Activated naive CD8-positive, alpha-beta T cell treated with anti-CD3 and anti-CD28 coated beads for 36 hours (primary cell): ENCODE results near the gene SLC16A7. TPM values are rescaled to one million over a fixed set of nuclear protein-coding genes. Genes with fewer than 3 reads are reported as not detected.

Source experiments
- DNase-seq: peaks from one replicate; pipeline ENCODE4 v3.0.0; 2021
- H3K27ac Mint-ChIP-seq: one replicate; pipeline ENCODE4 v1.8.0; 2022; ENCODE audit warnings: mild to moderate bottlenecking, moderate library complexity, mixed read lengths
- H3K27me3 Mint-ChIP-seq: one replicate; pipeline ENCODE4 v1.8.0; 2022; ENCODE audit warnings: mild to moderate bottlenecking, mixed read lengths
- H3K36me3 Mint-ChIP-seq: one replicate; pipeline ENCODE4 v1.8.0; 2021; ENCODE audit warnings: mild to moderate bottlenecking, mixed read lengths
- H3K4me1 Mint-ChIP-seq: one replicate; pipeline ENCODE4 v1.8.0; 2021; ENCODE audit warnings: mixed read lengths
- H3K4me3 Mint-ChIP-seq: one replicate; pipeline ENCODE4 v1.8.0; 2022; ENCODE audit warnings: mild to moderate bottlenecking, moderate library complexity, mixed read lengths
- H3K9me3 Mint-ChIP-seq: one replicate; pipeline ENCODE4 v1.8.0; 2022; ENCODE audit warnings: mixed read lengths
- total RNA-seq, 2 experiments: library from RNA; stranded (reverse); gene quantifications; one replicate each; pipeline ENCODE4 v1.2.3, GENCODE V29; 2021

Gene SLC16A7
- total RNA-seq, 2 experiments from 2014 or later = 22.7 to 27.6 TPM

DNA sequence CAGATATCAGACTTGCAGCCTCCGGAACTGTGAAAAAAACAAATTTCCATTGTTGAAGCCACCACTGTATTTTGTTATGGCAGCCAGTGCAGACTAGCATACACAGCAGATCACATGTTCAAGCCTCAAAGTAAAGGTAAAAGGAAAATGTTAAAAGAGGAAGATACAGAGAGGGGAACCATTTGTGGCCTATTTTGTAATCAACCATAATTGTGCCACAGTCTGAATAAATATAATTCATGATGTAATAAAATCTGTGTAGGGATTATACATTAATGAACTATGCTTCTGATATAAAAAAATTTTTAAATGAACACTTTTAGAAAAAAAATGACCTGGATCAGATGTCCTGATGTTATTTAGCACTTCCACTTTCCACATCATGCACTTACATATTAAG lies 79.6 kb downstream of the SLC16A7 start:
- peaks cover 31% of the 10 kb centered on the region for H3K4me1 Mint-ChIP-seq

DNA sequence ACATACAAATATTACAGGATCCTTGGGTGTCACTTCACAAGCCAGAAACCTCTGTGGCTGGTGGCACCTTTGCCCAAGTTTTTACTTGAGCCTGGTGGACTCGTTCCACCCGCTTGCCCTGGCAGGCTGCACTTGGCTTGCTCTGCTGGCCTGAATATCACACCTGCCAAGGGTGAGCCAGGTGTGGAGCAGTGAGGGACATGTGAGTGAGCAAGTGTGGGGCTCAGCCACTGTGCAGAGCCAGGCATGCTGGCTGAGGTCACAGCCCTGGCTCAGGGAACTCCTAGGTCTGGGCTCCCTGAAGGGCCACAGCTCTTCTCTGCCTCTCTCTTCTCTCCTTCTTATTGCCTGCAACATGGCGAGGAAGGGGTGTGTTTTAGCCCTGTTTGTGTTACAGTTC lies 82.0 kb downstream of the SLC16A7 start:
- Mint-ChIP-seq H3K4me3 (no peak overlapping the region), H3K4me1 (peaks cover 31% of the 10 kb centered on the region)

More for the DNA sequence above, 79.6 kb downstream of the SLC16A7 start:
- no peak for DNase-seq
- H3K4me3 Mint-ChIP-seq = no peak overlapping the region
- no peaks in the 10 kb centered on the region for H3K27me3 Mint-ChIP-seq
- no peak overlapping the region for H3K27ac Mint-ChIP-seq
- peaks cover 6% of the 10 kb centered on the region for H3K9me3 Mint-ChIP-seq
- peaks cover 32% of the 10 kb centered on the region for H3K36me3 Mint-ChIP-seq

DNA sequence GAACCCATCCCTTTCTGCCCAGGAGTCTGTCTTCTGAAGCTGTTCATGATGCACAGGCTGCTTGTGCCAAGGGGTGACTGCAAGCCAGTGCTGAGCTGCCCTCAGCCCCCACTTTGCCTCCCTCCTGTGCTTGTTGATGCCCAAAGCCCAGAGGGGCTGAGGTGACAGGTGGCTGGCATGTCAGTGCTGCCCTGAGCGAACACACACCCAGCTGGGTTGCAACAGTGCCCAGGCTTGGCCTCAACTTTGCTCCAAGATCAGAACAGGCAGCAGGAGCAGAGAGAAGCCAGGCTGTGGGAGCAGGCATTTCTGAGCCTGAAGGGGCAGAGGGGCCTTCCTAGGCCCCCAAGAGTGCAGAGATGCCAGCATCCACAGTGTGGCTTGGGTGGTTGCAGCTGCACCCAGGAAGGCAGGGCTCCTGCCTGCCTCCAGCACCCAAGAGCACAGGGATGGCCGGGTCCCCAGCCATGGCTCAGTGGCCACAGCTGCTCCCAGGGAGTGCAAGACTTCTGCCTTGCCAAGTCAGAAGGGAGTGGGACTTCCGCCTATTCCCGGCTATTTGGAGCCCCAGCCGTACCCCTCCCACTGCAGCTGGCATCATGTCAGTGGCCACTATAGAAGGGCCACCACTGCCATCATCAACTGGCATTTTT lies 83.1 kb downstream of the SLC16A7 start:
- H3K4me3 Mint-ChIP-seq = no peak overlapping the region
- peaks cover 6% of the 10 kb centered on the region for H3K9me3 Mint-ChIP-seq
- no peaks in the 10 kb centered on the region for H3K27me3 Mint-ChIP-seq
- peaks cover 34% of the 10 kb centered on the region for H3K4me1 Mint-ChIP-seq
- H3K27ac Mint-ChIP-seq = no peak overlapping the region
- DNase-seq = no peak
- peaks cover 47% of the 10 kb centered on the region for H3K36me3 Mint-ChIP-seq

More for the DNA sequence above, 82.0 kb downstream of the SLC16A7 start:
- peaks cover 41% of the 10 kb centered on the region for H3K36me3 Mint-ChIP-seq
- no peak overlapping the region for H3K27ac Mint-ChIP-seq
- DNase-seq = no peak
- H3K9me3 Mint-ChIP-seq = peaks cover 6% of the 10 kb centered on the region
- no peaks in the 10 kb centered on the region for H3K27me3 Mint-ChIP-seq

DNA sequence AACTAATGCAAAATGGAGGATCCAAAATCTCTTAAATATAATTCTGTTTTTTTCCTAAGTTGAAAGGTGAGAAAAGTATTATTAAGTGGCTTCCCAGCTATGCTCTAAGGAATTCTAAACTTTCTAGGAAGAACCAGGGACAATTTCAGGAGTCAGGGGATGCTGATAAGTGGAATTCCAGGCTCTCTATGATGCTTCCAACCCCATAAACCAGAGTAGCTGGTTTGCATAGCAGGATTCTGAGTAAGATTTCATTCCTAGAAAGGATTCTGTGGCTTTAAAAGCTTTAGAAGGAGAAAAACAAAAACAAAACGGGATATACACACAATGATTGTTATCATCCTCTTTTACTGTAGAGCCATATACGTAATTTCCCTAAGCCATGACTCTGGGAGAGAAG lies 93.9 kb downstream of the SLC16A7 start:
- Mint-ChIP-seq H3K4me1 (peaks cover 5% of the 10 kb centered on the region), H3K27ac (no peak overlapping the region), H3K9me3 (peaks cover 4% of the 10 kb centered on the region), H3K4me3 (no peak overlapping the region), H3K27me3 (no peaks in the 10 kb centered on the region), H3K36me3 (peaks cover 16% of the 10 kb centered on the region)
- DNase-seq = no peak

DNA sequence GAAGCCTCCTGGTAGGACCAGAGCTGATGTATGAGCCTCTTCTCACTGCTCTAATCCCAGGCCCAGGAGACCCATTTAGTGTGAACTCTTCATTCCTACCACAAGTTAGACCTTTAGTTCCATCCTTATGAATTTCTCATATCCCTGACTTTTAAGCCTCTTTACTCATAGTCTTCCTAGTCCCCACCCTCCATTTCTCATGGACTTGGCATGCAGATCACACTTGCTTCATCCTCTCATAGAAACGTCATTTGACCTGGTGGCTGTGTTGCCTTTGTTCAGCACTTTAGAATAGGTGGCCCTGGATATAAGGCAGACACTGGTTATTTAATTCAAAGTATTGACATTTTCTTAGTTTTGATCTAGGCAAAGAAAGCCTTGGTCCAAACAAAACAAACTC lies 99.5 kb downstream of the SLC16A7 start:
- H3K36me3 Mint-ChIP-seq = peaks cover 16% of the 10 kb centered on the region
- H3K9me3 Mint-ChIP-seq = peaks cover 3% of the 10 kb centered on the region
- no peak overlapping the region for H3K4me3 Mint-ChIP-seq
- H3K27me3 Mint-ChIP-seq = no peaks in the 10 kb centered on the region
- peaks cover 17% of the 10 kb centered on the region for H3K4me1 Mint-ChIP-seq
- H3K27ac Mint-ChIP-seq = no peak overlapping the region
- no peak for DNase-seq

DNA sequence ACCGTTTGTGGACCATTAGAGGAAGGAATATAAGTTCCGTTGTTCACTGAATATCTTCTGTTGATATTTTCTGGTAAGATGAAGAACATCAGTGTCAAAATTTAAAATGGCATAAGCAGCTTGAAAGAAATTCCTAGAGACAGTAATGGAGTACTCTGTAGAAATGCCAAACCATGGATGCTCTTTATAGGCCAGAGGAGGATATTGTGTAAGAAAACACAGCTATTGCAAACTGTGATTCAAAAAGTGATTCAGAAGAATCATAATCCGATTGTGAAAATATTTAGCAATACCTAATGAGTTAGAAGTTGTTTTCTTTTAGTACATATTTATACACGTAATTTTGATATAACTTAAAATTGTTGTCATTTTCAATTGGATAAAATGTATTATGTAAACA lies 102.8 kb downstream of the SLC16A7 start:
- H3K27me3 Mint-ChIP-seq = no peaks in the 10 kb centered on the region

DNA sequence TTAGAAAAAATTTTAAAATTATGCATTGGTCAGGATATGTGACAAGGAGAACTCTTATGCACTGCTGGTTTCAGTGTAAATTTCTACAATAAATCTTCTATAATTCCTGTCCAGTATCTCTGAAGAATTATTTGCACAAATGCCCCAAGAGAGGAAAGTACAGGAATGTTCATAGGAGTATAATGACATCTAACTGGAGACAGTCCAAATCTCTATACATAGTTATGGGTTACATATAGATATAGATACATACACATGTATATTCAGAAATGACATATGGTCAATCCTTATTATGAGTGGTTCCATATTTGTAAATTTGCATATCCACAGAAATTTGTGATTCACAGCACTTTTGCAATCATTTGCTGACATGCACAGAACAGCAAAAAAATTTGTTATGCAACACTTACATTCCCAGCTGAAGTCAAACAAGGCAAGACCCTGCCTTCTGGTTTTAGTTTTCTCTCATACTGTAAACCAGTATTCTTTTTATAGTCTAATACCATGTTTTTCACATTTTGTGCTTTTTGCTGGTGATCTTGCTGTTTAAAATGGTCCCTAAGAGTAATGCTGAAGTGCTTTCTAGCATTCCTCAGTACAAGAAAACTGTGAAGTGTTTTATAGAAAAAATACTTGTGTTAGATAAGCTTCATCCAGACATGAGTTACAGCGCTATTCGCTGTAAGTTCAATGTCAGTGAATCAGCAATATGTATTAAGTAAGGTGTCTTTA lies 103.8 kb downstream of the SLC16A7 start:
- Mint-ChIP-seq H3K36me3 (peaks cover 3% of the 10 kb centered on the region), H3K27me3 (no peaks in the 10 kb centered on the region), H3K9me3 (no peaks in the 10 kb centered on the region), H3K27ac (no peak overlapping the region), H3K4me3 (no peak overlapping the region), H3K4me1 (peaks cover 13% of the 10 kb centered on the region)
- no peak for DNase-seq

More for the DNA sequence above, 102.8 kb downstream of the SLC16A7 start:
- peaks cover 13% of the 10 kb centered on the region for H3K4me1 Mint-ChIP-seq
- H3K27ac Mint-ChIP-seq = no peak overlapping the region
- H3K9me3 Mint-ChIP-seq = no peaks in the 10 kb centered on the region
- peaks cover 3% of the 10 kb centered on the region for H3K36me3 Mint-ChIP-seq
- DNase-seq = no peak
- H3K4me3 Mint-ChIP-seq = no peak overlapping the region

DNA sequence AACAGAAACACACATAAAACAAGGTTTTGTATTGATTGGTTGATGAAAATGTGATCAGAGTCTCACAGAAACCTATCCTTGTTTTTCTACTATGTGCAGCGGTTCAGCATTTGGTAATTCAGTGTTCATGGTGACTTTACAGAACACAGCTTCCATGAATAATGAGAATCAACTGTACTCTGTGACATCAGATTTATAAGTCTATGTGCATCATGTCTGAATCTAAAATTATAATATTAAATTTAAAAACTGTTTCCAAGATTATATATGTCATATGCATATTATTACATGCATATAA lies 104.3 kb downstream of the SLC16A7 start:
- peaks cover 3% of the 10 kb centered on the region for H3K36me3 Mint-ChIP-seq
- no peak overlapping the region for H3K4me3 Mint-ChIP-seq
- peaks cover 15% of the 10 kb centered on the region for H3K4me1 Mint-ChIP-seq
- no peak overlapping the region for H3K27ac Mint-ChIP-seq
- no peaks in the 10 kb centered on the region for H3K27me3 Mint-ChIP-seq
- no peak for DNase-seq
- no peaks in the 10 kb centered on the region for H3K9me3 Mint-ChIP-seq

DNA sequence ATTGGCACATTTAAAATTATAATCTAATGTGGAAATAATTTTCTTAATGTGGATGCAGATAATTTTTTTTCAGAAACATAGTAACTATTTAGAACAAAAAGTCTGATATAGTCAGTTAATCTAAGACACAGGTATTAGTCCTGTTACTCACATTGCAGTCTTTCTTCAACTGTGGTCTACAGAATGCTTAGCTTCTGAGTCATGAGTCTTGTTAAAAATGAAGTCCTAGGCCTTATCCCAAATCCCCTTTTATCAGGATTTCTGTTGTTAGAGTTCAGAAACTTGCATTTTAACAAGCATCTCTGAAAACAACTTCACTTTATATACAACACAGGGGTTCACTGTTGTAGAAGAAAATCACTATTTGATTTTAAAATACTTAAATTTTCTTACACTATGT lies 112.2 kb downstream of the SLC16A7 start:
- Mint-ChIP-seq H3K36me3 (peaks cover 29% of the 10 kb centered on the region), H3K9me3 (no peaks in the 10 kb centered on the region), H3K4me1 (peaks cover 13% of the 10 kb centered on the region), H3K27ac (no peak overlapping the region), H3K4me3 (no peak overlapping the region), H3K27me3 (no peaks in the 10 kb centered on the region)
- DNase-seq = no peak

DNA sequence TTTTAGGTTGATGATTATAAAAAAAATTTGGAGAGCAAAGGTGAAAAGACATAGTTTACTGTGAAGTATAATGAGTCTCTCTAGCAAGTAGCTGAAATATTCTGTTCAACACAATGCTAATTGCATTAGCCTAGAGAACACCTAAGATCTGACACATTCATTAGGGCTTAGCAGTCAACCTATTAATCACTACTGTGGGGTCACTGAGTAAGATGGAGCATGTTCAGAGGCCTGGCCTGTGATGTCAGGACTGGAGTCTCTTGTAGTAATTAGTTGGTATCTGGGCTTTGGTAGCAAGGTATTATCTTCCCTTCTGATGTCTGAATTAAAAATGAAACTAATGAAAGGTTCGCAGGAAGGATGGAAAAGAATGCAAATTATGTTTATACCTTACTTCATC lies 112.7 kb downstream of the SLC16A7 start:
- no peak for DNase-seq
- Mint-ChIP-seq H3K4me1 (peaks cover 13% of the 10 kb centered on the region), H3K36me3 (peaks cover 32% of the 10 kb centered on the region), H3K27me3 (no peaks in the 10 kb centered on the region), H3K9me3 (no peaks in the 10 kb centered on the region), H3K4me3 (no peak overlapping the region), H3K27ac (no peak overlapping the region)

DNA sequence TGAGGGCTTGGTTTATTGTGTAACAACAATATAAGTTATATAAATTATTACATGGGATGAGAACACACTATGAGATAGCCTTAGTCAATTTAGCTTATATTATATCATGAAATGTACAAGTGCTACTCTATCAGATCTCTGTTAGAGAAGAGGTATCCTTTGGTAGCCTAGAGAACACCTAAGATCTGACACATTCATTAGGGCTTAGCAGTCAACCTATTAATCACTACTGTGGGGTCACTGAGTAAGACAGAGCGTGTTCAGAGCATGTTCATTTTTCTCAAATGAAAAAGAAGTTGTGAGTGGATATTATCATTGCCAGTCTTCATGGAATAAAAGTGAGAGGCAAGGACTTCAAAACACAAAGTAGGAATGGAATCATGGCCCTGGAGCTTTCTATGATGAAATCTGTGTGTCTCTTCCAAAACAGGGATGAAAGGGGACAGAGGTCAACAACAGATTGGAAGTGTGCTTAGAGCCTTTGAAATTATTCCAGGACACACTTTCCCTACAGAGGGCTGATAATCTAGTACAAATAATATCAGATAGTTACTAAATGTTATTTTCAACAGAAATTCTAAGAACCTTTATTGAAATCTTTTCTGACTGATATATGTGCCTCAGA lies 114.3 kb downstream of the SLC16A7 start:
- Mint-ChIP-seq H3K4me3 (no peak overlapping the region), H3K27me3 (no peaks in the 10 kb centered on the region), H3K36me3 (peaks cover 46% of the 10 kb centered on the region), H3K27ac (no peak overlapping the region), H3K4me1 (peaks cover 15% of the 10 kb centered on the region), H3K9me3 (no peaks in the 10 kb centered on the region)
- no peak for DNase-seq

DNA sequence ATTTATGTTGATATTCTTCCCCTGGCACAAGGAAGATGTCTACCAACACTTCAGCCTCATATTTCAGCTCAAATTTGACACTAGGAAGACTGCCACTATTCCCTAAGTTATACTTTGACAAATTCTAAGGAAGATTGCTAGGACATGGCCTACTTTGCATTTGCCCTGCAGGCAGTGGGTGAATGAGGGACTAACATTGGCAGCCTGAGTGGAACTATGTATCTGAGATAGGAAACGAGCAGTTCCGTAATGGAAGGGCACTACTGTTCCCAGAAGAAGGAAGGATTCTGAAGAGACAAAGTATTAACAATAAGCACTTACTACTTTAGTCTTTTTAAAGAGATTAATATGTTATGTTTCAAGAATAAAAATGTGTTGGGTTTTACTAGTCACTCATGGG lies 115.1 kb downstream of the SLC16A7 start:
- DNase-seq = no peak
- H3K4me3 Mint-ChIP-seq = no peak overlapping the region
- no peak overlapping the region for H3K27ac Mint-ChIP-seq
- H3K36me3 Mint-ChIP-seq = peaks cover 44% of the 10 kb centered on the region
- no peaks in the 10 kb centered on the region for H3K9me3 Mint-ChIP-seq
- peaks cover 15% of the 10 kb centered on the region for H3K4me1 Mint-ChIP-seq
- H3K27me3 Mint-ChIP-seq = no peaks in the 10 kb centered on the region

DNA sequence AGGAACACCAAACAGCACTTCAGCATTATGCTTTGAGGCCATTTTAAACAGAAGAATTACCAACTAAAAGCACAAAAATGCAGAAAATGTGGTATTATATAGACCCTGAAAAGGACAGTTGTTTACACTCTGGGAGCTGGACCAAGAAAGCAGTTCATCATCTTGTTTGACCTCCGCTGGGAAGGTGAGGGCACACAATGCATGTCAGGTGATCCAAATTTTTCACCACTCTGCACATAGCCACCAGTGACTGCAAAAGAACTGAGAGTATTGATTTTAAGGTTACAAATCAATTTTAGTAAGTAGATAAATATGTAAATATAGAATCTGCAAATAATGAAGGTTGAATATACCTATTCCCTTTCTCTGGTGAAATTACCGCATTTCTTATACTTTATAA lies 119.6 kb downstream of the SLC16A7 start:
- H3K9me3 Mint-ChIP-seq = no peaks in the 10 kb centered on the region

DNA sequence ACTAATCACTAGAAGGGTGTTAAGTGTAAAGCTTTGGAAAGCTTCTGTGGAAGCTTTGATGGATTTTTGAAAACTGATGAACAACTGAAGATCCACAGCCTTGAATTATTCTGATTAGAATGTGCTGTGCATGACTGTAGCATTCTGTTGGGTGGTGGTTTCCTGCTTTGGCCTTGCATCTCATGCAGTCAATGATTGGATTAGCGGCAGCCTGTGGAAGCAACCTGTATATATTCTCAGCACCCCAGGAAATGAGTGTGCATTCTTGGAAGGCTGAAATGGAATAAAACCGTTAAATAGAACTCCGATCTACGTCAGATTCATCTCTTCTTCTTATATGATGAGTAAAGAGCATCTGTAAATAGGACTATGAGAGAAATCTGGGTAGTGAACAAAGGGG lies 120.2 kb downstream of the SLC16A7 start:
- no peaks in the 10 kb centered on the region for H3K9me3 Mint-ChIP-seq
- no peak for DNase-seq
- H3K27me3 Mint-ChIP-seq = no peaks in the 10 kb centered on the region
- H3K4me1 Mint-ChIP-seq = peaks cover 7% of the 10 kb centered on the region
- no peak overlapping the region for H3K4me3 Mint-ChIP-seq
- peaks cover 38% of the 10 kb centered on the region for H3K36me3 Mint-ChIP-seq
- no peak overlapping the region for H3K27ac Mint-ChIP-seq

More for the DNA sequence above, 119.6 kb downstream of the SLC16A7 start:
- H3K36me3 Mint-ChIP-seq = peaks cover 42% of the 10 kb centered on the region
- H3K4me3 Mint-ChIP-seq = no peak overlapping the region
- H3K27me3 Mint-ChIP-seq = no peaks in the 10 kb centered on the region
- no peak overlapping the region for H3K27ac Mint-ChIP-seq
- peaks cover 11% of the 10 kb centered on the region for H3K4me1 Mint-ChIP-seq
- no peak for DNase-seq

DNA sequence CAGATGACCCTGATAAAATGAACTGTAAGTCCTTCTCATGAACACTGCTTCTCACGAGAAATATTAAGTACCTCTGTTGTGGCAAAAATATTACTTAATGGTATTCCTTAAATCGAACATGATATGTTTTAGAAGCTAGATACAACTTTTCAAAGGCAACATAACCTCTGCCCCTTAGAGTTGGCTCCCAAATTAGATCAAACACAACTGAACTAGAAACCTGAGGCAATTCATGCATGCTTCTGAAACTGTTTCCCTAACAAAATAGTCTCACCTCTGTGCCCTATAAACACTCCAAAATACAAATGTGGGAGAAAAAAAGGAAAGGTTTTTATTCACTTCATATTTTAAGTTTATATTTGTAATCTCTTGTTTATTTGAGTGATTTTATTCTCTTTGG lies 121.6 kb downstream of the SLC16A7 start:
- Mint-ChIP-seq H3K27me3 (no peaks in the 10 kb centered on the region), H3K36me3 (peaks cover 30% of the 10 kb centered on the region), H3K27ac (no peak overlapping the region), H3K4me3 (no peak overlapping the region), H3K4me1 (peaks cover 7% of the 10 kb centered on the region), H3K9me3 (no peaks in the 10 kb centered on the region)
- DNase-seq = no peak

DNA sequence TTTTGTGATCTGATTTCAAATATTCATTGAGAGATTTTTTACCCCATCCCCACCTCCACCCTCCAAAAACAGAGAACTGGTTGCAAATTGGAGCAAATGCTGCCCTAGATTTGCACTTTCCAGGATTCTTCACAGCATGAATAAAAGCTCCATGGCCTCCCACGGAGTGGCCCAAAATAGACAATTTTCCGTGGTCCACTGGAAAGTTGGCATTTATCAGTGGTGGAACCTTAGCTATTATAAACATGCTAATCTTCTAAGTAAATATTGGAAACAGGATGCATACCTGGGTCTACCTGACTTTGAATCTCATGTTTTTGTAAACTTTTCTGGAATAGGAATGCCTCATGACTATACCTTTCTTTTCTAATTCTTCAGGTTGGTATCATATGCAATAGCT lies 123.9 kb downstream of the SLC16A7 start:
- Mint-ChIP-seq H3K4me1 (peaks cover 3% of the 10 kb centered on the region), H3K27ac (no peak overlapping the region), H3K27me3 (no peaks in the 10 kb centered on the region), H3K36me3 (peaks cover 11% of the 10 kb centered on the region), H3K4me3 (no peak overlapping the region), H3K9me3 (no peaks in the 10 kb centered on the region)
- DNase-seq = no peak
